ENCODE measurements around the gene PAX2. TPM values are rescaled to one million over a fixed set of nuclear protein-coding genes. Genes with fewer than 3 reads are reported as not detected.

PAX2 gene
- total and polyA plus RNA-seq, 2 of the 13 experiments (the other 11 are each of a cell fraction or from before 2014, with no cell fraction given) = not detected

DNA sequence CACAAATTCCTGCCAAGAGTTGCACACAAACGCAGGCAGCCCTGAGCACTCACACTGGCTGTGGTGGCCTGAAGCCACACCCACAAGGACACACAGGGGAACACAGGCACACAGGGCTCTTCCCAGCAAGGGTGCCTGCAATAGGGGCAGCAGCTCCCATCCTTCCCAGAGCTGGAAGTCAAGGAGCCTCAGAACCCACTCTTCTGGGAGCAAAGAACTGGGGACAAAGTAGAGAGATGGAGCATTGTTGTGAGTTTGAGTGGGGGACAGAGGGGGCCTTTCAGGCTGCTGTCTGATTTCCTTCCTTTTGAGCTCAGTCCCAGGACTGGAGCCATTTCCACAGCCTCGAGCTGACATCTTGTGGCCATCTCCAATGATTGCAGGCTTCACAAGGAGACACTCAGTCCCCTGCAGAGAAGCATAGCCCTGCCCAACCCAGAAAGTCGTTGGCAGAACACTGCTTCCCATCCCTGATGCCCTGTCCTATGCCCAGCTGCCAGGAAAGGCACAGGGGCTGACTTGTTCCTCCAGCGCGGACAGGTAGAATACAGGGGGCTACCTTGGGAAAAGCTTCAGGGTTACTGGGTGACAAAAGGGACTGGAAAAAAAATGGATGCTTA lies 133.0 kb downstream of the PAX2 start (continued):
- TF ChIP-seq ZKSCAN8 (CRISPR knock-in tag; IDR thresholded peaks at IDR 0.05; ENCODE audit: borderline replicate concordance) (no peak), HMGA1 (CRISPR knock-in tag; conservative IDR thresholded peaks at IDR 0.05) (no peak), KAT8 (CRISPR knock-in tag; IDR thresholded peaks at IDR 0.05) (no peak), ATF1 (CRISPR knock-in tag; IDR thresholded peaks at IDR 0.05) (no peak), SMC3 (IDR thresholded peaks at IDR 0.05; ENCODE audit: low read length) (peak; percentile 95), HMGXB4 (CRISPR knock-in tag; IDR thresholded peaks at IDR 0.05; ENCODE audit: borderline replicate concordance in 1 of 2, low read depth in 1 of 2) (peak; percentile 72 to 84), ZNF12 (CRISPR knock-in tag; IDR thresholded peaks at IDR 0.05) (no peak), PCBP2 (optimal IDR thresholded peaks at IDR 0.05; ENCODE audit: low read depth, low read length, poor library complexity, severe bottlenecking) (no peak), MED13 (CRISPR knock-in tag; IDR thresholded peaks at IDR 0.05) (no peak), ZNF282 (IDR thresholded peaks at IDR 0.05; ENCODE audit: partially characterized antibody) (no peak), CEBPG (CRISPR knock-in tag; IDR thresholded peaks at IDR 0.05) (0 out of 2 replicates have a peak, but pooled peaks have one; percentile 4), RFXAP (CRISPR knock-in tag; IDR thresholded peaks at IDR 0.05; ENCODE audit: borderline replicate concordance) (no peak), BCL6 (CRISPR knock-in tag; IDR thresholded peaks at IDR 0.05) (no peak), NFYB (CRISPR knock-in tag; IDR thresholded peaks at IDR 0.05) (no peak), ZNF891 (CRISPR knock-in tag; IDR thresholded peaks at IDR 0.05) (no peak), ZBTB21 (CRISPR knock-in tag; IDR thresholded peaks at IDR 0.05) (no peak), RNF2 (conservative IDR thresholded peaks at IDR 0.05; ENCODE audit: low read depth) (no peak), HIVEP1 (CRISPR knock-in tag; IDR thresholded peaks at IDR 0.05) (no peak), ZNF430 (CRISPR knock-in tag; IDR thresholded peaks at IDR 0.05) (0 out of 2 replicates have a peak, but pooled peaks have one; percentile 10), ZNF710 (CRISPR knock-in tag; IDR thresholded peaks at IDR 0.05; ENCODE audit: borderline replicate concordance) (no peak), TFE3 (CRISPR knock-in tag; IDR thresholded peaks at IDR 0.05) (no peak), ZNF296 (CRISPR knock-in tag; conservative IDR thresholded peaks at IDR 0.05) (no peak), ERF (CRISPR knock-in tag; IDR thresholded peaks at IDR 0.05) (peak; percentile 75)
- TF ChIP-seq, protein P1, sequence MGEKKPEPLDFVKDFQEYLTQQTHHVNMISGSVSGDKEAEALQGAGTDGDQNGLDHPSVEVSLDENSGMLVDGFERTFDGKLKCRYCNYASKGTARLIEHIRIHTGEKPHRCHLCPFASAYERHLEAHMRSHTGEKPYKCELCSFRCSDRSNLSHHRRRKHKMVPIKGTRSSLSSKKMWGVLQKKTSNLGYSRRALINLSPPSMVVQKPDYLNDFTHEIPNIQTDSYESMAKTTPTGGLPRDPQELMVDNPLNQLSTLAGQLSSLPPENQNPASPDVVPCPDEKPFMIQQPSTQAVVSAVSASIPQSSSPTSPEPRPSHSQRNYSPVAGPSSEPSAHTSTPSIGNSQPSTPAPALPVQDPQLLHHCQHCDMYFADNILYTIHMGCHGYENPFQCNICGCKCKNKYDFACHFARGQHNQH (CRISPR knock-in tag; IDR thresholded peaks at IDR 0.05) = 0 out of 2 replicates have a peak, but pooled peaks have one; percentile 41
- TF ChIP-seq, protein P2, sequence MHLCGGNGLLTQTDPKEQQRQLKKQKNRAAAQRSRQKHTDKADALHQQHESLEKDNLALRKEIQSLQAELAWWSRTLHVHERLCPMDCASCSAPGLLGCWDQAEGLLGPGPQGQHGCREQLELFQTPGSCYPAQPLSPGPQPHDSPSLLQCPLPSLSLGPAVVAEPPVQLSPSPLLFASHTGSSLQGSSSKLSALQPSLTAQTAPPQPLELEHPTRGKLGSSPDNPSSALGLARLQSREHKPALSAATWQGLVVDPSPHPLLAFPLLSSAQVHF (CRISPR knock-in tag; IDR thresholded peaks at IDR 0.05) = no peak

All from HepG2 (cell line).